Spleen (tissue), 11 donors: ENCODE data around the gene CROCC. TPM values are rescaled to one million over a fixed set of nuclear protein-coding genes. Genes with fewer than 3 reads are reported as not detected.

Experiments
- DNase-seq: peaks from one replicate; pipeline ENCODE4 v3.0.0-alpha.2; 2020
- H3K27ac ChIP-seq, 8 donors: fragments of 200-600 bp; sonication (generic) in 7 of 8; 1 replicate in 4 of 8; 2 replicates in 4 of 8; pipeline versions ENCODE4 v1.5.0 to v1.8.0; 2016 to 2021; ENCODE audit warnings: inconsistent platforms in 4 of 8, mild to moderate bottlenecking in 4 of 8, moderate library complexity in 1 of 8
- H3K27me3 ChIP-seq, 7 donors: fragments of 200-600 bp; sonication (generic) in 6 of 7; replicated peaks in 1 of 7; 1 replicate in 4 of 7; 2 replicates in 3 of 7; pipeline versions ENCODE4 v1.5.0 to v1.8.0; 2016 to 2021; ENCODE audit warnings: inconsistent platforms in 3 of 7, mild to moderate bottlenecking in 1 of 7
- H3K36me3 ChIP-seq, 6 donors: fragments of 200-600 bp; sonication (generic) in 5 of 6; 1 replicate in 4 of 6; 2 replicates in 2 of 6; pipeline versions ENCODE4 v1.5.0 to v1.8.0; 2016 to 2021; ENCODE audit warnings: inconsistent platforms in 2 of 6
- H3K4me1 ChIP-seq, 6 donors: fragments of 200-600 bp; sonication (generic) in 5 of 6; 1 replicate in 3 of 6; 2 replicates in 3 of 6; pipeline versions ENCODE4 v1.5.0 to v1.8.0; 2016 to 2021; ENCODE audit warnings: inconsistent platforms in 3 of 6
- H3K4me3 ChIP-seq, 8 donors: fragments of 200-600 bp; sonication (generic) in 7 of 8; 1 replicate in 4 of 8; 2 replicates in 4 of 8; pipeline versions ENCODE4 v1.5.0 to v1.8.0; 2016 to 2021; ENCODE audit warnings: inconsistent platforms in 4 of 8, mild to moderate bottlenecking in 4 of 8, moderate library complexity in 2 of 8
- H3K9me3 ChIP-seq, 8 donors: fragments of 200-600 bp; sonication (generic) in 7 of 8; 1 replicate in 4 of 8; 2 replicates in 4 of 8; pipeline versions ENCODE4 v1.5.0 to v1.8.0; 2016 to 2021; ENCODE audit warnings: inconsistent platforms in 4 of 8
- CTCF ChIP-seq, 11 experiments: fragments of 200-600 bp in 7 of 11; fragments of 450-650 bp in 4 of 11; sonication (generic) in 4 of 11; IDR thresholded peaks in 8 of 11; conservative IDR thresholded peaks in 3 of 11; 1 replicate in 7 of 11; 2 replicates in 4 of 11; pipeline versions ENCODE4 v1.4.0 to v1.8.0; 2016 to 2021; ENCODE audit warnings: antibody characterized with exemption in 11 of 11, inconsistent platforms in 4 of 11, mild to moderate bottlenecking in 1 of 11
- POLR2A ChIP-seq, 3 donors: fragments of 450-650 bp; IDR thresholded peaks; one replicate each; pipeline ENCODE4 v1.5.1; 2017; ENCODE audit warnings: antibody characterized with exemption in 3 of 3, mild to moderate bottlenecking in 1 of 3
- POLR2AphosphoS5 ChIP-seq, 3 donors: sonication (generic); formaldehyde crosslinking; IDR thresholded peaks; one replicate each; pipeline ENCODE4 v1.5.1; 2017; ENCODE audit warnings: antibody characterized with exemption in 3 of 3
- WGBS, 5 donors: extraction: QIAGEN DNeasy Blood & Tissue Kit in 3 of 5; methylation state at CpG; one replicate each; pipeline versions ENCODE4 v1.1.5 to v1.1.7; 2013 to 2018; 5-methylcytosine and 5-hydroxymethylcytosine counted together
- intact Hi-C: fragments of 100-400 bp; cut with DNase I; formaldehyde crosslinking; loops from one replicate; pipeline ENCODE4 v1.15.0; 2023; ENCODE audit warnings: low total_unique reads
- polyA plus RNA-seq, 3 donors: library from polyadenylated mRNA; stranded (reverse); fragments of 200-250 nt; gene quantifications; one replicate each; pipeline ENCODE4 v1.2.1, GENCODE V29; 2013
- total RNA-seq, 7 donors: library from RNA; depleted of rRNA in 3 of 7; stranded (reverse); fragments of >200 nt in 3 of 7; fragmentation: NEBNext Ultra II Directional in 4 of 7; extraction: Animal tissue kit (Norgen Biotek cat#: 25700) in 4 of 7; gene quantifications; one replicate each; pipeline versions ENCODE4 v1.1.0 to v1.2.1, GENCODE V29; 2016 to 2021
- donor health status: healthy with polysubstance abuse.
- donor health status: DM: no; HTN: no; CAD: no; lungs with moderate emphysema.
- donor health status: DM: no; HTN: no; CAD: no.
- donor health status: Bipolar disorder and iron deficiency.
- donor health status: healthy.
- donor health status: DM: no; HTN: no; CAD: no.
- donor health status: DM: yes; HTN: yes; CAD: no.

Gene CROCC
- total and polyA plus RNA-seq, 10 donors, result 14.5 to 55.4 (median 30.7) TPM

GRCh38 chr1:16975838-16976237 lies 54.1 kb downstream of the CROCC start:
- 79 to 89% (median 85%) methylated on average over 14 of the region's 14 CpGs for WGBS, 5 donors
- intact Hi-C loops, result no loop called here
- no peak for DNase-seq

GRCh38 chr1:16976966-16977365 lies 55.2 kb downstream of the CROCC start:
- TF ChIP-seq POLR2AphosphoS5 (IDR thresholded peaks at IDR 0.05) (no peak), POLR2A (IDR thresholded peaks at IDR 0.05) (no peak), CTCF (IDR thresholded peaks at IDR 0.05 in 8 of 11, conservative IDR thresholded peaks at IDR 0.05 in 3 of 11) (no peak)
- WGBS, 5 donors, result 83 to 88% (median 86%) methylated on average over 11 to 16 of the region's 16 CpGs
- H3K9me3 ChIP-seq, result no peaks in the 10 kb centered on the region

More at GRCh38 chr1:16975838-16976237, 54.1 kb downstream of the CROCC start:
- Histone ChIP-seq H3K4me3 (no peak overlapping the region), H3K27me3 (peaks cover 0 to 23% (median 14%) of the 10 kb centered on the region in 7 donors), H3K9me3 (no peaks in the 10 kb centered on the region), H3K27ac (no peak overlapping the region), H3K4me1 (peaks cover 0 to 16% (median 12%) of the 10 kb centered on the region in 6 donors), H3K36me3 (peaks cover 0 to 9% (median 0%) of the 10 kb centered on the region in 6 donors)
- TF ChIP-seq POLR2AphosphoS5 (IDR thresholded peaks at IDR 0.05) (no peak), POLR2A (IDR thresholded peaks at IDR 0.05) (no peak), CTCF (IDR thresholded peaks at IDR 0.05 in 8 of 11, conservative IDR thresholded peaks at IDR 0.05 in 3 of 11) (no peak)

GRCh38 chr1:16977377-16977776 lies 55.6 kb downstream of the CROCC start:
- H3K9me3 ChIP-seq, result no peaks in the 10 kb centered on the region
- no peaks in the 10 kb centered on the region for H3K36me3 ChIP-seq
- 90 to 96% (median 94%) methylated on average over 5 of the region's 5 CpGs for WGBS, 5 donors
- TF ChIP-seq CTCF (IDR thresholded peaks at IDR 0.05 in 8 of 11, conservative IDR thresholded peaks at IDR 0.05 in 3 of 11), result no peak
- TF ChIP-seq POLR2A (IDR thresholded peaks at IDR 0.05), result no peak
- no peak for TF ChIP-seq POLR2AphosphoS5 (IDR thresholded peaks at IDR 0.05)
- H3K4me1 ChIP-seq, result peaks cover 0 to 20% (median 13%) of the 10 kb centered on the region in 6 donors
- H3K4me3 ChIP-seq, result no peak overlapping the region
- intact Hi-C loops, result no loop called here
- H3K27ac ChIP-seq, result no peak overlapping the region
- DNase-seq, result no peak
- H3K27me3 ChIP-seq, result peaks cover 0 to 39% (median 19%) of the 10 kb centered on the region in 7 donors

More at GRCh38 chr1:16976966-16977365, 55.2 kb downstream of the CROCC start:
- intact Hi-C loops, result no loop called here
- Histone ChIP-seq H3K4me1 (peaks cover 0 to 20% (median 13%) of the 10 kb centered on the region in 6 donors), H3K27me3 (peaks cover 0 to 34% (median 19%) of the 10 kb centered on the region in 7 donors), H3K36me3 (no peaks in the 10 kb centered on the region), H3K4me3 (no peak overlapping the region), H3K27ac (no peak overlapping the region)
- DNase-seq, result no peak

- no peak overlapping the region for H3K4me3 ChIP-seq
- 82 to 96% (median 87%) methylated on average over 3 to 4 of the region's 4 CpGs for WGBS, 5 donors
- no peak overlapping the region for H3K27ac ChIP-seq
- H3K27me3 ChIP-seq, result peaks cover 0 to 44% (median 19%) of the 10 kb centered on the region in 7 donors
- H3K36me3 ChIP-seq, result no peaks in the 10 kb centered on the region
- no peak for DNase-seq
- no peaks in the 10 kb centered on the region for H3K9me3 ChIP-seq
- H3K4me1 ChIP-seq, result peaks cover 0 to 20% (median 13%) of the 10 kb centered on the region in 6 donors
- intact Hi-C loops, result no loop called here
- TF ChIP-seq CTCF (IDR thresholded peaks at IDR 0.05 in 8 of 11, conservative IDR thresholded peaks at IDR 0.05 in 3 of 11), result no peak
- TF ChIP-seq POLR2AphosphoS5 (IDR thresholded peaks at IDR 0.05), result no peak
Measured at GRCh38 chr1:16978139-16978538, 56.4 kb downstream of the CROCC start.
